Endothelial cell of hepatic sinusoid (primary cell): ENCODE data around the gene CXorf58.

Experiments
- in situ Hi-C: cut with HindIII; loops from 2 replicates; pipeline ENCODE4 v1.10.0; 2017; ENCODE audit warnings: low sequenced_read_pairs

Gene CXorf58

DNA sequence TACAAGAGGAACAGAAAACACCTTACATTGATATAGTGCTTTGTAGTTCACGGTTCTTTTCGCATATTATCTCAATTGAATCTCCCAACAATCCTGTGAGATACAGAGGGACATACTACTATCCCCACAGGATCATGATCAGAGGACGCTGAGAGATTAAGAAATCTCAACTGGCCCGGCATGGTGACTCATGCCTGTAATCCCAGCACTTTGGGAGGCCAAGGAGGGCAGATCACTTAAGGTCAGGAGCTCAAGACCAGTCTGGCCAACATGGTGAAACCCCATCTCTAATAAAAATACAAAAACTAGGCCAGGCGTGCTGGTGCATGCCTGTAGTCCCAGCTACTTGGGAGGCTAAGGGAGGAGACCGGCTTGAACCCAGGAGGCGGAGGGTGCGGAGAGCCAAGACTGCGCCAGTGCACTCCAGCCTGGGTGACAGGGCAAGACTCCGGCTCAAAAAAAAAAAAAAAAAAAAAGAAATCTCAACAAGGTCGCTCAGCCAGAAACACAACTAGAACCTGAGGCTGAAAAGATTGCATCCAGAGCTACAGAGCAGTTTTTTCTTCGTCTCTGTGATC, 7.5 kb upstream of the CXorf58 start:
- in situ Hi-C loops = loop anchor here (5.0 to 10.0 kb wide), 2 partner anchors 78 to 236 kb away; partner anchors contain the start of gene PRDX4

DNA sequence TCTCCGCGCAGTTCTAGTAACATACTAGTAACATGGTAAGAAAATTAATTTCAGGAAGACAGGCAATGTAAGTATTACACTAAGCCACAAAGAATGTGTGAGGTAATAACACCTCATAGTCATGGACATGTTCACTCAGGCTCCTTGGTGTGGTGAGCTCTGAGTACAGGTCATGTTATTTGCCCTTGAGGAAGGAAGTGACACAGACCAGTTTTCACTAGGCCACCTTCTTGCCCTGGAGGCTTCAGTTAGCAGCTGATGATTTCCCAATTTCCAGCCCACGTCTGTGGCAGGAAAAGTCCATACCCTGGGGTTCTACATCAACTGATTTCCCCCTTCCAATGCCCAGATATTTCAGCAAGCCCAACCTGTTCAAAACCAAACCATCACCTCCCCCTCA, 6.7 kb upstream of the CXorf58 start:
- in situ Hi-C loops = loop anchor here (5.0 to 10.0 kb wide), 2 partner anchors 79 to 236 kb away; partner anchors contain the start of gene PRDX4

DNA sequence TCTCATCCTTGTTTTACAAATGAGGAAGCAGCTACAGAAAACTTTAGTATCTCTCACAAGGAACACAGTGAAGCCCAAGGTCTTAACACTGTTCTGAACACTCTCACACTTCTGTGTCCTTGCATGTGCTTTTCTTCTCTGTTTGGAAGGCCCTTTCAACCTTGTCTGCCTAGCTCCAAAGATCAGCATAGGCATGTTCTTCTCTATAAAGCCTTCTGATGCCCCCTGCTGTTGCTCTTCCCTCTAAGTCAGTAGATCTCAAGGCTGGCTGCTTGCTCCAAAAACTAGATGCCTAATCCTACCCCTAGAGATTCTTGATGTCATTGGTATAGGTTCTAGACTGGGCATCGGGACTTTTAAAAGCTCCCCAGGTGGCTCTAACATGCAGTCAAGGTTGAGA, 6.0 kb upstream of the CXorf58 start:
- in situ Hi-C loops = loop anchor here (5.0 to 10.0 kb wide), 2 partner anchors 80 to 237 kb away; partner anchors contain the start of gene PRDX4

DNA sequence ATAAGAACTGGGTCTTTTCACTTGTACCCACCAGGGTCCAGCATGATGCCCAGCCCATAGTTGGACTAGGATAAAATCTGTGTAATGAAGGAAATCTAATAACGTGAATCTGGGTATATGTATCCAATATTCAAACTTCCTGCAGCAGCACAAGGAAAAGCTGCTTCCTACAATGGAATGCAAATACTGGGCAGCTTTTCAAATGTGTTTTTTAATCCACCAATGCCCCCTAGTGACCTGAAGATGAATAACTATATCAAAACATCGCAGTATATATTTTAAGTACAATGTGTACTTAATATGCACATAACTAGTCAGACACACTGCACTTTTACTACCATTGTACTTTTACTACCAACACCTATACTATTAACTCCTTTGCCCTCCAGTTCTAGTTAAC, 5.4 kb upstream of the CXorf58 start:
- in situ Hi-C loops = loop anchor here (5.0 to 10.0 kb wide), 2 partner anchors 80 to 238 kb away; partner anchors contain the start of gene PRDX4

DNA sequence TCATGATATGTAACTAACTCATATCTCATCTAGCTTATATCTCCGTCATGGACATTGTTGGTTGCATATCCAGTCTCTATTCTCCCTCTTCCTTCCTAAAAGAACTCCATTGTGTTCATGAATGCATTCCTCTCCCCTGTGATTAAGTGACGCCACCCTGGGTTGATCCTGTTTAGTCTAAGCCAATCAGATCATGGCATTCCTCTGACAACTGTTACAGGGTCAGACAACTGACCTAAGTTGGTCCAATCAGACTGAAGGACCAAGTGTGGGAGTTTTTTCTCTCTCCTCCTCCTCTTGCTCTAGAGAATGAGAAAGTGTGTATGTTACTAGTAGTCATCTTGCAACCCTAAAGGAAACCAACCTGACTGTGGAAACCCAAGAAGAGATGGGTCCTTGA, 3.7 kb upstream of the CXorf58 start:
- in situ Hi-C loops = loop anchor here (5.0 to 10.0 kb wide), 2 partner anchors 82 to 239 kb away; partner anchors contain the start of gene PRDX4

DNA sequence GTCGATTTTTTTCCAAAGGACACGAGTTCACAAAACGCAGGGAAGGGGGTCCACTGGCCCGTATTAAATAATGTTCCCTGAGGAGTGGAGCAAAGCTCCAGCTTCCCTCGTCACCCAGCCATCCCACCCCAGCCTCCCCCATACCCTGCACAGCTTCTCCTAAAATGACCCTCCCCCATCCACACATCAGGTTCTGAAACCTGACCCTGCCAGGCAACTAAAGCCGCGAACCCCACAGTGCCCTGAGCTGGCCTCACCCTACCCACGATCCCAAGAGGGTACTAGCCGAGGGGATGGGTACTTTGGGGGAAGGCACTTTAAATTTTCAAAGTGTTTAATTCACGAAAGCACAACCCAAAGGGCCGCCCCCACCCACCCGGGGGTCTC, 702 bp upstream of the CXorf58 start:
- in situ Hi-C loops = loop anchor here (10.0 kb wide), 1 partner anchor 242 kb away; the partner anchor contains the start of gene PRDX4

DNA sequence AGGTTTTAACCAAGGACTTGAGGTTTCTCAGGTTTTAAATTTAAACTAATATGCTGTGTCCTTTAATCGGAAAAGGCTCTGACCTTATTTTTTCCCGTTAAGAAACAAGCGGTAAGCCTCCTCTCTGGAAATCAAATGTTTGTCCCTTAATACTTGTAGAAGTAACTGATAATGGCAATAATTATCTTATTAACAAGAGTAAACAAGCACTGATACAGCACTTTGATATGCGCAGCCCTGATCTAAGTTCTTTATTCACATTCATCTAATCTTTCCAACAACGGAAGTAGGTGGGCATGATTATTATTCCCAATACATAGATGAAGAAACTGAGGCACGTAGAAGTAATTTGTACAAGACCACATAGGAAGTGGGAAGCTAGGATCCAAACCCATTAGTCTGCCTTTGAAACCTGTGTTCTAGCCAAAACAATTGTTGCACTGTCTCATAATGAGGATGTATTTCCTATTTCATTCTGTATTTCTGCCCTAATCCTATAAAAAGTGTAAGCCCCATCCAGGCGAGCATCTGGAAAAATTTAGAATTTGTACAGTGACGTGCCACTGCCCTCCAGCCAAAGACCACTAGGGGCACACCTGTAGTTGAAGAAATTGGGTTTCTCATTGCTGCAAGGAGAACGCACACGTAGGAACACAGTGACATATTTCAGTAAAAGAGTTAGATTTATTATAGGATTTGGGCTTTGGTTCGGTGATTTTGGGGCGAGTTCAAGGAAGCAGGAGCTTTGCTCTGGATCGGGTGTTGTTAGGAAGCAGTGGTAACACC, 606 bp downstream of the CXorf58 start:
- in situ Hi-C loops = loop anchor here (10.0 kb wide), 1 partner anchor 244 kb away; the partner anchor contains the start of gene PRDX4

DNA sequence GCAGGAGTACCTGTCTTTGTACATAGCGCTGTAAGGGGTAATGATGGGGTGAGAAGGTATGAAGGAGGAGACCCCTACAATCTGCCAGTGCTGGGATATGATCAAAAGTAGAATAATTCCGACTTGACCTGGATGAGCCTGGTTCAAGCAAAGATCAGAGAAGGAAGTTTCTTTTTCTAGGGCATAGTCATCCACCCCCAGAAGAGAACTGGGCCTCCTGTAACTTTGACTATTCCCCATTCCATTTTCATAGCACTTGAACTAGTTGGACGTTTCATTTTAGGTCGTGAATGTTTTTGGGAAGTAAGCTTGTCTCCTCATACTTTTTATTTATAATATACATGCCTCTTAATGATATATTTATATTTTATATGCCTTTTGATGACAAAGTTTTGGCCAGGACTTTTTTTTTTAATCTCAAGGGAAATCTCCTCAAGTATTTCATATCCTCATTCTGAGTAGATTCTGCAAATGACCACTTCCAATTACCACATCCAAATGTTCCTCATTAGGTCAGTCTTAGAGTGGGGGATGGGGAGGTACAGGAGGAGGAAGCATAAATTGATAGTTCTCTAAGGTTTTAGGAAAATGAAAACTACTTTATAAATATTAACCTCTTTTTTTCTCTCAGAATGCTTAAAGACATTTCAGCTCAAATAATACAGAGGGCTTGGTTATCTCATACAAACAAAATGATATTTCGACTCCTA, 3.5 kb downstream of the CXorf58 start:
- in situ Hi-C loops = no loop called here

DNA sequence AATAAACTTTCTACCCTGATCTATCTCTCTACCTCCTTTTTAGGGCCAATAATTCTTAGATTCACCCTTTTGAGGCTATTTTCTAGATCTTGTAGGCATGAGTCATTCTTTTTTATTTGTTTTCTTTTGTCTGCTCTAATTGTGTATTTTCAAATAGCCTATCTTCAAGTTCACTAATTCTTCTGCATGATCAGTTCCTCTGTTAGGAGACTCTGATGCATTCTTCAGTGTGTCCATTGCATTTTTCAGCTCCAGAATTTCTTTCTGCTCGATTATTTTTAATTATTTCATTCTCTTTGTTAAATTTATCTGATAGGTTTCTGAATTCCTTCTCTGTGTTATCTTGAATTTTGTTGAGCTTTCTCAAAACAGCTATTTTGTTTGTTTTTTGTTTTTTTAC, 11.3 kb downstream of the CXorf58 start:
- in situ Hi-C loops = no loop called here

DNA sequence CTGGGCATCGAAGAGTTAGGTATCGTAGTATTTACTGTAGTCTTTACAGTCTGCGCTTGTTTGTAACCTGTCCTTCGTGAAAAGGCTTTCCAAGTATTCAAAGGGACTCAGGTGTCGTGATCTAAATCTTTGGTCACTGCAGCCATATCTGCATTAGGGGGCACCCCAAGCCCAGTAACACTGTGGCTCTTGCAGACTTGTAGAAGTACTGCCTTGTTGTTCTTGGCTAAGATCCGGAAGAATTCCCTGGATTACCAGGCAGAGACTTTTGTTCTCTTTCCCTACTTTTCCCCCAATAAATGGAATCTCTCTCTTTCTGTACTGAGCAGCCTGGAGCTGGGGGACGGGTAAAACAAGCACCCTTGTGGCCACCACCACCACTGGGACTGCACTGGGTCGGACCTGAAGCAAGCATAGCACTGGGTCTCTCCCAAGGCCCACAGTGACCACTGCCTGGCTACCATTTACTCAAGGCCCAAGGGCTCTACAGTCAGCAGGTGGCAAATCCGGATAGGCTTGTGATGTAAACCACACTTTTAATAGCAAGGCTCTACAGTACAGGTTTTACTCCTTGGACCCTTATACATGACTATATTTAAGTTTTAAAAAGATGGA, 12.0 kb downstream of the CXorf58 start:
- in situ Hi-C loops = no loop called here

DNA sequence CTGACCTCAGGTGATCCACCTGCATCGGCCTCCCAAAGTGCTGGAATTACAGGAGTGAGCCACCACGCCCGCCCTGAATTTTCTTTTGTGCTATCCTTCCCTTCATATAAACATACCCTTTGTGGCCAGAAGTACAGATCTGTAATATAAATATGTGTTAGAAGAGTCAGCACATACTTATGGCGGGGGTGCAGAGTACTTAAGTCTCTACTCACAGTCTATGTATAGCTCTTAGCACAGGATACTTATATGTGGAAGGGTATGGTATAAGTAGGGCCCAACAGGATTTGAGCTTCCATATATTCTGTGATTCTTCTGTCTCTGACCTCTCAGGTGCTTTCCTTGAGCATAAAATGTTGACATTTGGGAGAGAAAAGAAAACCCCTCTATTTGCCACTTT, 18.2 kb downstream of the CXorf58 start:
- in situ Hi-C loops = no loop called here

DNA sequence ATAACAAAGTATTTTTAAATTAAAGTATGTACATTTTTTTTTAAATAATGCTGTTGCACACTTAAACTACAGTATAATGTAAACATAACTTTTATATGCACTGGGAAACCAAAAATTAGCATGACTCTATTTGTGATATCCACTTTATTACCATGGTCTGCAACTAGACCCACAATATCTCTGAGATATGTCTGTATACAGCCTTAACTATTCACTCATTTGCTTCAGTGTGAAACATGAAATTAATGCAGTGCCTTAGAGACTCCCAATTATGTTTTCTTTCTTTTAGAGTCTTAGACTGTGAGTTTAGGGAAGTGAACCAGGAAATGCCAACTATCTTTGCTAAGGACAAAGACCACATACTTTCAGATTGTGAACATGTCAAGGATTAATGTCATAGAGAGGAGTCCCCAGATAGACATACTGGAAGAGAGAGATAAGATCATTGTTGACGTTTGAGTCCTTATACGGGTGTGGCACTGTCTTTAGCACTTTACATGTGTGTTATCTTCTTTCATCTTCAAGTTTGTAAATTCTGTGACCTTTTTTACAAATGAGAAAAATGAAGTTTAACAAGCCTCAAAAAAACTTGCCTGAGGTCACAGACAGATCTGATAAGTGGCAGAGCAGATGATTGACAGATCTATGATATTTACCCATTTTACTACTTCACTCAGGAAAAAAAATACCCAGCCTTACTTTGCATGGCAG, 23.2 kb downstream of the CXorf58 start:
- in situ Hi-C loops = no loop called here

DNA sequence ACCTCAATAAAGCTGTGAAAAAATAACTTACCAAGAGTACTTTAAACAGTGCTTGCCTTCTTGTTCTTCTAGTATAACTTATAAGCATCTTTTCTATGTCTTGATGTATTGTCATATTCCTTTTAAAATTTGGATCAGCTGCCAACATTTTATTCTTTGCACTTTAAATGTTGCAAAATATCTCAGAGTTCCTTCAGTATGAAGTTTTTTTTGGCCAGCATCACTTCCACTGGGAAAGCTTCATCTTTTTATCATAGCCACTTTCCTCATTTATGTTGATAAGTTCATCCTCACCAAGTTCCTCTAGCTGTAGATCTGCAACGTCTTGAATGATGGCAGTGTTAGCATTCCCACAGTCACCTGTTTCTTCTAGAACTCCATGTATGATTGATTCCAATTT, 24.2 kb downstream of the CXorf58 start:
- in situ Hi-C loops = no loop called here

DNA sequence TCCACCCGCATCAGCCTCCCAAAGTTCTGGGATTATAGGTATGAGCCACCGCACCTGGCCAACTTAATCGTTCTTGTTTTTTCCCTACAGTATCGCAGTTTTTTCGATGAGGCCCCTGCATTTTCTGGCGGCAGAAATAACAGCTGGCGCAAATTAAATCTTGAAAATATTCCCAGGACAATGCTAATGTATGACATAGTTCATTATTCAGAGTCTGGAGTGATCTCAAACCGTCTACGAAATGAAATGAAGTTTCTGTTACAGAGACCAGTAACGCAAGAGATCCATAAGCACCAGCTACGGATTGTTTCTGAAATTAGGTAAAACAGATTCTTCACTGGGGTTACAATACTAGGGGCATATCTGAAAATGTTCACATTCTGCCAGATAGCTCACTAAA, 27.3 kb downstream of the CXorf58 start:
- in situ Hi-C loops = no loop called here

DNA sequence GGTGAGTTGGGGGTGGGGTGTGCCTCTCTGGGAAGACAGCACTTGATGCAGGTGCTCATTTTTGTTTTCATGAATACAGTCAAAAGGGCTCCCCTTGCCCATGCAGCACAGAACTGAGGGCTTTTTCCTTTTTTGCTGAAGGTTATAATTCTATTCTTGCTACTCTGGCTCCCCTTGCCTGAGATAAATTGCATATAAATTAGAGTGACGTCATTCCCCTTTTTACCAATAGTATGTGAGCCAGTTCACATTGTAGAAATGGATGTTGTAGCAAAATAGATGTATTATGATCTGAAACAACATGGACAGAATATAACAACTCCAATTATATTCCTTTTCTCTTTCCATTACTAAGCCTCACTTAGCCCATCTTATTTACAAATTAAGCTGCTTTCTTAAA, 28.4 kb downstream of the CXorf58 start:
- in situ Hi-C loops = no loop called here

DNA sequence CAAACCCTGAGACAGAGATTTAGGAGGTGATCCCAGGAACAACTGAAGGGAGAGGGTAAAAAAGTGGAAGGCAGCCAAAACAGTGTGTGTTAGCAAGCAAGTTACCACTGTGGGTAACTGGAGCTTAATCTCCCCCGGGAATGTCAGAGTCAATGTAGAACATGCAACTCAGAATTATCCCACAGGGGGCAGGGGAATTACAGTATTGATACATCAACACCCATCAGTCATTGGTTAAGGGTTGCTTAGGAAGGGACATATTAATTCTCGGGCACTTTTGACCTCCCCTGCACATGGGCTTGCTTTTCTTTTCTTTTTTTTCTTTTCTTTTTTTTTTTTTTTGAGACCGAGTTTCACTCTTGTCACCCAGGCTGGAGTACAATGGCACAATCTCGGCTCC, 29.3 kb downstream of the CXorf58 start:
- in situ Hi-C loops = no loop called here

DNA sequence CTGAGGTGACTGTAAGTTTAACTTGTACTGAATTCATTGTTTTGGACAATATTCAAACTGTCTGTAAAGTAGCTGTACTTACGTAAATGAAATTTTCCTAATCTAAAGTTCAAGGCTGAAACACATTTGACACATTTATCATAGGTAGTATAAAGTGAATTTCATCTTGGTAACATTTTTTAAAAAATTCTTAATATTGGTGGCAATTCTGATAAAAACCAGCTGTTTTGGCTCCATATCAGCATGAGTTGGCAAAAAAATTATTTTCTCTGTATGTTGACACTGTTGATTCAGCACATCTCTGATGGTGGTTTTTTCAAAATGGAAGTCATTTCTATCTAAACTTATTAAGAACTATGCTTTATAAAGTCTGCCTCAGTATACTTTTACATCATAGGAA, 30.9 kb downstream of the CXorf58 start:
- in situ Hi-C loops = no loop called here

DNA sequence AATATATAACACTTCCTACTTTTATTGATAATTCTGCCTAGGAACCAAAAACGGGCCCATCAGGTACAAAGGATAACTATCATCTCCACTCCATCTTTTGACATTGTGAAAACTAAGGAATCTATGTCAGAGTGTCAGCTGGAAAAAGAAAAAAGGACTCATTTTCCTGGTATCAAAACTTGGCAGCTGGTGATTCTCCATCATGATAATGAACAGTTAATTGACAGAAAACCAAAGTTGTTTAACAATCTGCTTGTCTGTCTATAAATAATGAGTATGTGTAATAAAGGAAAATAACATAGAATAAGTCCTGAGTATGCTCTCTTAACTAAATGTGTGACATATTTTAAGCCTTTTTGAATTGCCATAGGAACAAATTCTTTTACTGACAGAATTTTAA, 31.4 kb downstream of the CXorf58 start:
- in situ Hi-C loops = no loop called here

DNA sequence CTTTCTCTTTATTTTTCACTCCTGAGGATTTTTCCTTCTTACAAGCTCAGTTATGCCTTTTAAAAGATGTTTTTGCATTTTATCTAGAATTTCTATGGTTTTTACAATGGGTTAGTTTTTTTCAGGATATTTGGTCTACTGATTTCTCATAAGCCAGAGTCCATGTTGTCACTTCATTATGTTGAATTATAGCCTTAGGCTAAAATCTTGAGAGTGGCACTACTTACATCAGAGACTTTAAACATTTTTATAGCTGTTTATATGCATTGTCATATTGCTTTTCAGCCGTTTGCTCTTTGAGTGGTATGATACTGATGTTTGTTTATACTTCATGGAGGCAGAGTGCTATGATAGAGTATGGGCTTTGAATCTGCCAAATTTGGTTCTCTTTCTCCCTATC, 36.4 kb downstream of the CXorf58 start:
- in situ Hi-C loops = no loop called here

DNA sequence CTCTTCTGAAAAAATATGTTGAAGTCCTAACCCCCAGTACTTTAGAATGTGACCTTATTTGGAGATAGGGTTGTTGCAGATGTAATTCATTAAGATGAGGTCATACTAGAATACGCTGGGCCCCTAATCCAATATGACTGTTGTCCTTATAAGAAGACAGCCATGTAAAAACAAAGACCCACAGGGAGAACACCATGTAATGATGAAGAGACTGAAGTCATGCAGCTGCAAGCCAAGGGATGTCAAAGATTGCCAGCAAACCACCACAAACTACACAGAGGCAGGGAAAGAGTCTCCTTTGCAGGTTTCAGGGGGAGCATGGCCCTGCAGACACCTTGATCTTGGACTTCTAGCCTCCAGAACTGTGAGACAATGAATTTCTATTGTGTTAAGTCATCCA, 37.4 kb downstream of the CXorf58 start:
- in situ Hi-C loops = loop anchor here (5.0 kb wide), 1 partner anchor 47 kb away; no protein-coding TSS in a partner anchor
